Measurements from ENCODE around the gene TIGD4.
A peak's percentile ranks its signal among the peaks of the same experiment; 100 is the strongest.
"Not testable (repeated sequence)": the region's sequence is repeated elsewhere in the genome, so short reads cannot be mapped to it uniquely, and the experiment has no call there.

TIGD4 gene

GRCh38 chr4:152778656-152779512 lies 646 bp downstream of the TIGD4 start:
- peak; percentile 6 for DNase-seq

GRCh38 chr4:152777488-152777887 lies 2.0 kb downstream of the TIGD4 start:
- no peak for DNase-seq

- no peak for DNase-seq
Observed at GRCh38 chr4:152776352-152776751, 3.2 kb downstream of the TIGD4 start.

GRCh38 chr4:152773953-152774352 lies 5.6 kb downstream of the TIGD4 start:
- DNase-seq = no peak

GRCh38 chr4:152773339-152773738 lies 6.2 kb downstream of the TIGD4 start:
- no peak for DNase-seq

- DNase-seq = no peak
Observed at GRCh38 chr4:152771741-152772533, 7.6 kb downstream of the TIGD4 start.

- not testable (repeated sequence) for DNase-seq
Observed at GRCh38 chr4:152765069-152765737, 14.3 kb downstream of the TIGD4 start.

GRCh38 chr4:152763796-152764195 lies 15.7 kb downstream of the TIGD4 start:
- no peak for DNase-seq

GRCh38 chr4:152748619-152749018 lies 30.9 kb downstream of the TIGD4 start:
- DNase-seq = no peak

GRCh38 chr4:152747444-152747843 lies 32.1 kb downstream of the TIGD4 start:
- DNase-seq = no peak

GRCh38 chr4:152738827-152739226 lies 40.7 kb downstream of the TIGD4 start:
- DNase-seq = no peak

GRCh38 chr4:152735906-152736305 lies 43.6 kb downstream of the TIGD4 start:
- DNase-seq = no peak

GRCh38 chr4:152735396-152735859 lies 44.1 kb downstream of the TIGD4 start:
- DNase-seq = no peak

GRCh38 chr4:152734699-152735050 lies 44.9 kb downstream of the TIGD4 start:
- no peak for DNase-seq

GRCh38 chr4:152734015-152734698 lies 45.4 kb downstream of the TIGD4 start:
- DNase-seq = no peak

GRCh38 chr4:152731997-152732396 lies 47.5 kb downstream of the TIGD4 start:
- no peak for DNase-seq

GRCh38 chr4:152729466-152729865 lies 50.1 kb downstream of the TIGD4 start:
- DNase-seq = no peak

GRCh38 chr4:152728343-152728742 lies 51.2 kb downstream of the TIGD4 start:
- DNase-seq = no peak

GRCh38 chr4:152727784-152728183 lies 51.7 kb downstream of the TIGD4 start:
- no peak for DNase-seq

- no peak for DNase-seq
Observed at GRCh38 chr4:152724494-152724893, 55.0 kb downstream of the TIGD4 start.

GRCh38 chr4:152723236-152723635 lies 56.3 kb downstream of the TIGD4 start:
- no peak for DNase-seq

GRCh38 chr4:152719801-152720556 lies 59.6 kb downstream of the TIGD4 start:
- no peak for DNase-seq

All from stimulated activated CD4-positive, alpha-beta T cell treated with anti-CD3 and anti-CD28 coated beads, Interleukin-12 subunit alpha, Interleukin-12 subunit beta, amount 100 ng/mL, for 4 hours (primary cell).